ENCODE results near the gene PXDC1.
"Not testable (repeated sequence)": the region's sequence is repeated elsewhere in the genome, so short reads cannot be mapped to it uniquely, and the experiment has no call there.

The PXDC1 gene

GRCh38 chr6:3708540-3708939 lies 43.0 kb downstream of the PXDC1 start:
- DNase-seq (ENCODE audit: low read depth): no peak

- no peak for DNase-seq (ENCODE audit: low read depth)
Observed at GRCh38 chr6:3707751-3708412, 43.6 kb downstream of the PXDC1 start.

- DNase-seq (ENCODE audit: low read depth): no peak
Observed at GRCh38 chr6:3707024-3707423, 44.5 kb downstream of the PXDC1 start.

- no peak for DNase-seq (ENCODE audit: low read depth)
Observed at GRCh38 chr6:3706547-3706946, 45.0 kb downstream of the PXDC1 start.

- DNase-seq (ENCODE audit: low read depth): no peak
Observed at GRCh38 chr6:3701631-3702030, 49.9 kb downstream of the PXDC1 start.

GRCh38 chr6:3699231-3699630 lies 52.3 kb downstream of the PXDC1 start:
- no peak for DNase-seq (ENCODE audit: low read depth)

- DNase-seq (ENCODE audit: low read depth): no peak
Observed at GRCh38 chr6:3698021-3698420, 53.5 kb downstream of the PXDC1 start.

- DNase-seq (ENCODE audit: low read depth): no peak
Observed at GRCh38 chr6:3697609-3698008, 53.9 kb downstream of the PXDC1 start.

GRCh38 chr6:3696525-3697088 lies 54.9 kb downstream of the PXDC1 start:
- no peak for DNase-seq (ENCODE audit: low read depth)

GRCh38 chr6:3695065-3695817 lies 56.3 kb downstream of the PXDC1 start:
- DNase-seq (ENCODE audit: low read depth): no peak

GRCh38 chr6:3693831-3694230 lies 57.7 kb downstream of the PXDC1 start:
- DNase-seq (ENCODE audit: low read depth): no peak

- no peak for DNase-seq (ENCODE audit: low read depth)
Observed at GRCh38 chr6:3690506-3690905, 61.0 kb downstream of the PXDC1 start.

- DNase-seq (ENCODE audit: low read depth): no peak
Observed at GRCh38 chr6:3687847-3688246, 63.7 kb downstream of the PXDC1 start.

GRCh38 chr6:3683331-3683730 lies 68.2 kb downstream of the PXDC1 start:
- no peak for DNase-seq (ENCODE audit: low read depth)

GRCh38 chr6:3678946-3679345 lies 72.6 kb downstream of the PXDC1 start:
- no peak for DNase-seq (ENCODE audit: low read depth)

- not testable (repeated sequence) for DNase-seq (ENCODE audit: low read depth)
Observed at GRCh38 chr6:3677751-3678150, 73.8 kb downstream of the PXDC1 start.

GRCh38 chr6:3677351-3677750 lies 74.2 kb downstream of the PXDC1 start:
- not testable (repeated sequence) for DNase-seq (ENCODE audit: low read depth)

Data from activated T-cell treated with anti-CD3 and anti-CD28 coated beads for 24 hours (primary cell).